ENCODE data around the gene GSC. TPM values are rescaled to one million over a fixed set of nuclear protein-coding genes. Genes with fewer than 3 reads are reported as not detected.

Gene GSC
- polyA plus RNA-seq, 1 donor (not counting 4 experiments of a cell fraction or from before 2014, with no cell fraction given) = not detected

DNA sequence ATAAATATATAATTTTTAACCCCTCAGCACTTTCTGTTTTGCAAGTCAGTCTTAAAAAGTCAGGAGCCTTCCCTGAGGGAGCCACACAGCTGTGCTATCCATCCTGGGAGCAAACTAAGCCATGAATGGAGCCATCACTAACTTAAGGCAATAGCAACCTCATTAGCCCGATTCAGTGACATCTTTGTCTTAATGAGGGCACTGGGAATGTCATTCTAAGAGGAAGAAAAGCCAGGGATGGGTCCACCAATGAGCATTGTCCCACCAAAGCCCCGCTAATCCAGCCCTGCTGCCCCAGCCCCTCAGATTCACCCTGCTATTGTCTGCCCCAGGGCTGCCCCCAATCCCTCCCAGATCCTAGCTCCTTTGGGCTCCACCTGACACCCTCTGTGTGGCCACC lies 19.5 kb downstream of the GSC start:
- Histone ChIP-seq H4K20me1 (ENCODE audit: control insufficient read depth, extremely low read depth, insufficient read depth, low read length) (no peaks in the 10 kb centered on the region), H3K79me2 (ENCODE audit: control insufficient read depth, insufficient read depth, low read length) (no peaks in the 10 kb centered on the region), H3K27me3 (ENCODE audit: control insufficient read depth, extremely low read depth, insufficient read depth, low read length) (no peaks in the 10 kb centered on the region), H3K9me1 (ENCODE audit: control insufficient read depth, extremely low read depth, insufficient read depth, low read length) (no peaks in the 10 kb centered on the region), H3K4me1 (ENCODE audit: control insufficient read depth, extremely low read depth, insufficient read depth, low read length) (no peaks in the 10 kb centered on the region), H2AFZ (ENCODE audit: control insufficient read depth, low read length) (no peak overlapping the region), H3K4me2 (ENCODE audit: control insufficient read depth, extremely low read depth, insufficient read depth, low read depth, low read length) (no peak overlapping the region), H3K9ac (ENCODE audit: control insufficient read depth, extremely low read depth, insufficient read depth, low read length) (no peak overlapping the region), H3K27ac (ENCODE audit: control insufficient read depth, insufficient read depth, low read length) (no peak overlapping the region), H3K36me3 (ENCODE audit: control insufficient read depth in 2 of 2, extremely low read depth in 1 of 2, insufficient read depth in 2 of 2, low read length in 2 of 2) (no peaks in the 10 kb centered on the region), H3K9me3 (ENCODE audit: control insufficient read depth, low read depth, low read length) (no peaks in the 10 kb centered on the region), H3K4me3 (ENCODE audit: control insufficient read depth in 2 of 3, extremely low read depth in 1 of 3, insufficient read depth in 2 of 3, low read depth in 1 of 3, low read length in 3 of 3) (no peak overlapping the region)
- no peak for DNase-seq (ENCODE audit: low read depth, low spot score)
- TF ChIP-seq EZH2 (IDR thresholded peaks at IDR 0.05; ENCODE audit: low read length) = no peak
- TF ChIP-seq, protein P1, sequence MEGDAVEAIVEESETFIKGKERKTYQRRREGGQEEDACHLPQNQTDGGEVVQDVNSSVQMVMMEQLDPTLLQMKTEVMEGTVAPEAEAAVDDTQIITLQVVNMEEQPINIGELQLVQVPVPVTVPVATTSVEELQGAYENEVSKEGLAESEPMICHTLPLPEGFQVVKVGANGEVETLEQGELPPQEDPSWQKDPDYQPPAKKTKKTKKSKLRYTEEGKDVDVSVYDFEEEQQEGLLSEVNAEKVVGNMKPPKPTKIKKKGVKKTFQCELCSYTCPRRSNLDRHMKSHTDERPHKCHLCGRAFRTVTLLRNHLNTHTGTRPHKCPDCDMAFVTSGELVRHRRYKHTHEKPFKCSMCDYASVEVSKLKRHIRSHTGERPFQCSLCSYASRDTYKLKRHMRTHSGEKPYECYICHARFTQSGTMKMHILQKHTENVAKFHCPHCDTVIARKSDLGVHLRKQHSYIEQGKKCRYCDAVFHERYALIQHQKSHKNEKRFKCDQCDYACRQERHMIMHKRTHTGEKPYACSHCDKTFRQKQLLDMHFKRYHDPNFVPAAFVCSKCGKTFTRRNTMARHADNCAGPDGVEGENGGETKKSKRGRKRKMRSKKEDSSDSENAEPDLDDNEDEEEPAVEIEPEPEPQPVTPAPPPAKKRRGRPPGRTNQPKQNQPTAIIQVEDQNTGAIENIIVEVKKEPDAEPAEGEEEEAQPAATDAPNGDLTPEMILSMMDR (optimal IDR thresholded peaks at IDR 0.05 in 1 of 3, IDR thresholded peaks at IDR 0.05 in 1 of 3, conservative IDR thresholded peaks at IDR 0.05 in 1 of 3; ENCODE audit: extremely low read depth in 1 of 3, insufficient read depth in 2 of 3, low read length in 3 of 3) = no peak
- FAIRE-seq = no peak
- dilution Hi-C loops (cut with MboI; ENCODE audit: extremely low pct_ligation_motif_present, low sequenced_read_pairs) = no loop called here

DNA sequence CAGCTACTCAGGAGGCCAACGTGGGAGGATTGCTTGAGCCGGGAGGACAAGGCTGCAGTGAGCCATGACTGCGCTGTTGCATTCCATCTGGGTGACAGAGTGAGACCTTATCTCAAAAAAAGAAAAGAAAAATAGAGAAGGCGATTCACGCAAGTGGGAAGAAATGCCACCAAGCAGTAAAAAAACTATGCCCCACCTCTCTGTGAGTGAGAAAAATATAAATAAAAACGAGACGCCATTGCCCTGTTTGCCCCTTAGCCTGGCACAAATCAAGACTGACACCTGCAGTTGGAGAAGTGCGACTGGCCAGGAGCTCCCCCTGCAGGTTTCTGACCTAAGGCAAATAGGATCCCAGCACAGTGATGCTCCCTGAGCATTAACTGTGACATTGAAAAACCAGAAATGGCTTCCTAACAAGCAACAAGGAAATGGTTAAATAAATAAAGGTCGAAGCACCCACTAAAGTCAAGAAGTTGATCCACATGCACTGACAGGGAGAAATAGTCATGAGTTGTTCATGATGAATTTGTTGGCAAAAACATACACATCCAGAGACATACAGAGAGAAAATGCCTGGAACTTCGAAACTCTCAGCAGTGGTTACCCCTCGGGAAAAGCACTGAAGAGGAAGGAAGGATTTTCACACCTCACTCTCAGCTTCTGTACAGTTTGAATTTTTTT lies 21.1 kb downstream of the GSC start:
- H3K27ac ChIP-seq (ENCODE audit: control insufficient read depth, insufficient read depth, low read length) = no peak overlapping the region
- no peaks in the 10 kb centered on the region for H3K27me3 ChIP-seq (ENCODE audit: control insufficient read depth, extremely low read depth, insufficient read depth, low read length)
- H3K79me2 ChIP-seq (ENCODE audit: control insufficient read depth, insufficient read depth, low read length) = no peaks in the 10 kb centered on the region
- DNase-seq (ENCODE audit: low read depth, low spot score) (no peak), FAIRE-seq (no peak)
- H4K20me1 ChIP-seq (ENCODE audit: control insufficient read depth, extremely low read depth, insufficient read depth, low read length) = no peaks in the 10 kb centered on the region
- TF ChIP-seq, protein P1 (optimal IDR thresholded peaks at IDR 0.05 in 1 of 3, IDR thresholded peaks at IDR 0.05 in 1 of 3, conservative IDR thresholded peaks at IDR 0.05 in 1 of 3; ENCODE audit: extremely low read depth in 1 of 3, insufficient read depth in 2 of 3, low read length in 3 of 3) = peak; percentile 47 to 68 (median 49)
- TF ChIP-seq EZH2 (IDR thresholded peaks at IDR 0.05; ENCODE audit: low read length) = no peak
- no peaks in the 10 kb centered on the region for H3K9me3 ChIP-seq (ENCODE audit: control insufficient read depth, low read depth, low read length)
- H3K9ac ChIP-seq (ENCODE audit: control insufficient read depth, extremely low read depth, insufficient read depth, low read length) = no peak overlapping the region
- dilution Hi-C loops (cut with MboI; ENCODE audit: extremely low pct_ligation_motif_present, low sequenced_read_pairs) = no loop called here
- no peak overlapping the region for H3K4me3 ChIP-seq (ENCODE audit: control insufficient read depth in 2 of 3, extremely low read depth in 1 of 3, insufficient read depth in 2 of 3, low read depth in 1 of 3, low read length in 3 of 3)
- no peaks in the 10 kb centered on the region for H3K36me3 ChIP-seq (ENCODE audit: control insufficient read depth in 2 of 2, extremely low read depth in 1 of 2, insufficient read depth in 2 of 2, low read length in 2 of 2)
- H3K4me1 ChIP-seq (ENCODE audit: control insufficient read depth, extremely low read depth, insufficient read depth, low read length) = no peaks in the 10 kb centered on the region
- H3K9me1 ChIP-seq (ENCODE audit: control insufficient read depth, extremely low read depth, insufficient read depth, low read length) = no peaks in the 10 kb centered on the region
- H2AFZ ChIP-seq (ENCODE audit: control insufficient read depth, low read length) = no peak overlapping the region
- no peak overlapping the region for H3K4me2 ChIP-seq (ENCODE audit: control insufficient read depth, extremely low read depth, insufficient read depth, low read depth, low read length)

Data from keratinocyte (primary cell).